ENCODE results near the gene EFHD2.

DNA sequence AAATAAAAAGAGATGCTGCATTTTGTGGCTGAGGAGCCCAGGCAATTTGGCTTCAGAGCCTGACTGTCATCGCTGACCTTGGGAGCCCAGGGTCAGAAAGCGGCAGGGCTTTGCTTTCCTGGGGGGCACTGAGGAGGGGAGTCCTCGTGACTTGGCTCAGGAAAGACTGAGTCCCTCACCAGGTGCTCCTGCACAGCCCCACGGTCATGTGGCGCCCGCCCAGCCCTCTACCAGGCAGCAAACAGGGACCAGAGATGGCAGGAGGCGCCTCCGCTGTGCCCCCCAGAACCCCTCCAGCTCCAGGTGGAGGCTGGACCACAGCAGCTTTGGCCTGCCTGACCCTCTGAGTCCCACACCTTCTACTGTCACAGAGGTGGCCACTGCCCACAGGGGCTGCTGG lies 13.2 kb downstream of the EFHD2 start:
- TF ChIP-seq, protein P1, sequence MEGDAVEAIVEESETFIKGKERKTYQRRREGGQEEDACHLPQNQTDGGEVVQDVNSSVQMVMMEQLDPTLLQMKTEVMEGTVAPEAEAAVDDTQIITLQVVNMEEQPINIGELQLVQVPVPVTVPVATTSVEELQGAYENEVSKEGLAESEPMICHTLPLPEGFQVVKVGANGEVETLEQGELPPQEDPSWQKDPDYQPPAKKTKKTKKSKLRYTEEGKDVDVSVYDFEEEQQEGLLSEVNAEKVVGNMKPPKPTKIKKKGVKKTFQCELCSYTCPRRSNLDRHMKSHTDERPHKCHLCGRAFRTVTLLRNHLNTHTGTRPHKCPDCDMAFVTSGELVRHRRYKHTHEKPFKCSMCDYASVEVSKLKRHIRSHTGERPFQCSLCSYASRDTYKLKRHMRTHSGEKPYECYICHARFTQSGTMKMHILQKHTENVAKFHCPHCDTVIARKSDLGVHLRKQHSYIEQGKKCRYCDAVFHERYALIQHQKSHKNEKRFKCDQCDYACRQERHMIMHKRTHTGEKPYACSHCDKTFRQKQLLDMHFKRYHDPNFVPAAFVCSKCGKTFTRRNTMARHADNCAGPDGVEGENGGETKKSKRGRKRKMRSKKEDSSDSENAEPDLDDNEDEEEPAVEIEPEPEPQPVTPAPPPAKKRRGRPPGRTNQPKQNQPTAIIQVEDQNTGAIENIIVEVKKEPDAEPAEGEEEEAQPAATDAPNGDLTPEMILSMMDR (IDR thresholded peaks at IDR 0.05; ENCODE audit: low read depth, low read length) = no peak
- no peak for TF ChIP-seq EZH2phosphoT487 (IDR thresholded peaks at IDR 0.05; ENCODE audit: low read depth)

Data from OCI-LY3 (cell line).